HG03432 (cell line): ENCODE results near the gene TCOF1.

Experiments
- ATAC-seq: cut with Tn5 transposase; IDR thresholded peaks from one replicate; pipeline ENCODE4 v1.9.1; 2021; ENCODE audit warnings: mild to moderate bottlenecking, moderate library complexity; ENCODE audit not compliant: unreplicated experiment

The TCOF1 gene

GRCh38 chr5:150350524-150351344 lies 6.8 kb upstream of the TCOF1 start:
- ATAC-seq: peak; percentile 92

- no peak for ATAC-seq
Measured at GRCh38 chr5:150352244-150353031, 5.1 kb upstream of the TCOF1 start.

GRCh38 chr5:150353032-150353675 lies 4.3 kb upstream of the TCOF1 start:
- ATAC-seq: no peak

GRCh38 chr5:150355791-150356190 lies 1.7 kb upstream of the TCOF1 start:
- no peak for ATAC-seq

- ATAC-seq: no peak
Measured at GRCh38 chr5:150356575-150357294, 762 bp upstream of the TCOF1 start.

- ATAC-seq: no peak
Measured at GRCh38 chr5:150358261-150359095, 981 bp downstream of the TCOF1 start.

- peak; percentile 24 for ATAC-seq
Measured at GRCh38 chr5:150361301-150361700, 3.8 kb downstream of the TCOF1 start.

GRCh38 chr5:150363185-150363584 lies 5.7 kb downstream of the TCOF1 start:
- ATAC-seq: no peak

GRCh38 chr5:150364004-150364403 lies 6.5 kb downstream of the TCOF1 start:
- no peak for ATAC-seq

GRCh38 chr5:150368526-150368925 lies 11.0 kb downstream of the TCOF1 start:
- no peak for ATAC-seq

GRCh38 chr5:150372639-150373038 lies 15.1 kb downstream of the TCOF1 start:
- ATAC-seq: no peak

GRCh38 chr5:150374651-150375050 lies 17.2 kb downstream of the TCOF1 start:
- no peak for ATAC-seq

- no peak for ATAC-seq
Measured at GRCh38 chr5:150376799-150377771, 19.6 kb downstream of the TCOF1 start.

GRCh38 chr5:150377964-150378694 lies 20.6 kb downstream of the TCOF1 start:
- ATAC-seq: no peak

- no peak for ATAC-seq
Measured at GRCh38 chr5:150384701-150385100, 27.2 kb downstream of the TCOF1 start.

- ATAC-seq: no peak
Measured at GRCh38 chr5:150386024-150386855, 28.7 kb downstream of the TCOF1 start.

- ATAC-seq: no peak
Measured at GRCh38 chr5:150389531-150390266, 32.2 kb downstream of the TCOF1 start.
